Right lobe of liver (tissue), 4 donors: ENCODE results near the gene ACTR1A.

ENCODE experiments used
- POLR2A ChIP-seq: fragments of 450-650 bp; IDR thresholded peaks from one replicate; pipeline ENCODE4 v1.6.1; 2017; ENCODE audit warnings: antibody characterized with exemption, mild to moderate bottlenecking
- TF ChIP-seq, protein P1 (sequence below), 4 donors: fragments of 200-600 bp in 3 of 4; fragments of 450-650 bp in 1 of 4; IDR thresholded peaks; one replicate each; pipeline versions ENCODE4 v1.5.1 to v1.8.0; 2016 to 2022; ENCODE audit warnings: antibody characterized with exemption in 4 of 4, mild to moderate bottlenecking in 2 of 4
- donor health status: DM: no; HTN: no; CAD: no.
- donor health status: DM: no; HTN: no; CAD: no.
- donor health status: DM: no; HTN: yes; CAD: no.

DNA sequence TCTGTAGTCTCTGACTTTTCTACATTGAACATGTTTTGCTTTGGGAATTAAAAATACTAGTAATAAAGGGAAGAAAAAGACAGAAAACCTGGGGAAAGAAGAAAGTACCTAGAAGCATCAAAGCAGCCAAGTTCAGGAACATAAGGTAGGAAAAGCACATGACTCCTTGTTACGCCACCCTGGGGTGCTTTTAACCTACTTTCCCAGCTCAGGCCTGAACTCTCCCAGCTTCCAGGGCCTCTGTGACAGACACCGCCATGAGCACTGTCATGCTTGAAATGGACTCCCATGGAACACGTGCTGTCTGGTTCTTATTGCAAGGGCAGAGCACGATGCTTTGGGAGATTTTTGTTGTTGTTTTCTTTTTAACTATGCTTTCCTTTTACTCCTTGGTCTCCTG is 11.4 kb downstream of the ACTR1A start:
- TF ChIP-seq, protein P1, sequence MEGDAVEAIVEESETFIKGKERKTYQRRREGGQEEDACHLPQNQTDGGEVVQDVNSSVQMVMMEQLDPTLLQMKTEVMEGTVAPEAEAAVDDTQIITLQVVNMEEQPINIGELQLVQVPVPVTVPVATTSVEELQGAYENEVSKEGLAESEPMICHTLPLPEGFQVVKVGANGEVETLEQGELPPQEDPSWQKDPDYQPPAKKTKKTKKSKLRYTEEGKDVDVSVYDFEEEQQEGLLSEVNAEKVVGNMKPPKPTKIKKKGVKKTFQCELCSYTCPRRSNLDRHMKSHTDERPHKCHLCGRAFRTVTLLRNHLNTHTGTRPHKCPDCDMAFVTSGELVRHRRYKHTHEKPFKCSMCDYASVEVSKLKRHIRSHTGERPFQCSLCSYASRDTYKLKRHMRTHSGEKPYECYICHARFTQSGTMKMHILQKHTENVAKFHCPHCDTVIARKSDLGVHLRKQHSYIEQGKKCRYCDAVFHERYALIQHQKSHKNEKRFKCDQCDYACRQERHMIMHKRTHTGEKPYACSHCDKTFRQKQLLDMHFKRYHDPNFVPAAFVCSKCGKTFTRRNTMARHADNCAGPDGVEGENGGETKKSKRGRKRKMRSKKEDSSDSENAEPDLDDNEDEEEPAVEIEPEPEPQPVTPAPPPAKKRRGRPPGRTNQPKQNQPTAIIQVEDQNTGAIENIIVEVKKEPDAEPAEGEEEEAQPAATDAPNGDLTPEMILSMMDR (IDR thresholded peaks at IDR 0.05), result no peak
- TF ChIP-seq POLR2A, result no peak
